Fibroblast of skin of back (primary cell): ENCODE measurements around the gene SGCD.
A peak's percentile ranks its signal among the peaks of the same experiment; 100 is the strongest.

Experiments
- DNase-seq: peaks from one replicate; pipeline ENCODE4 v3.0.0-alpha.2; 2013

SGCD gene

GRCh38 chr5:156515803-156516360 is 188.9 kb downstream of the SGCD start:
- DNase-seq = no peak

GRCh38 chr5:156522651-156523529 is 195.9 kb downstream of the SGCD start:
- DNase-seq = no peak

GRCh38 chr5:156523607-156524006 is 196.6 kb downstream of the SGCD start:
- DNase-seq = no peak

DNA sequence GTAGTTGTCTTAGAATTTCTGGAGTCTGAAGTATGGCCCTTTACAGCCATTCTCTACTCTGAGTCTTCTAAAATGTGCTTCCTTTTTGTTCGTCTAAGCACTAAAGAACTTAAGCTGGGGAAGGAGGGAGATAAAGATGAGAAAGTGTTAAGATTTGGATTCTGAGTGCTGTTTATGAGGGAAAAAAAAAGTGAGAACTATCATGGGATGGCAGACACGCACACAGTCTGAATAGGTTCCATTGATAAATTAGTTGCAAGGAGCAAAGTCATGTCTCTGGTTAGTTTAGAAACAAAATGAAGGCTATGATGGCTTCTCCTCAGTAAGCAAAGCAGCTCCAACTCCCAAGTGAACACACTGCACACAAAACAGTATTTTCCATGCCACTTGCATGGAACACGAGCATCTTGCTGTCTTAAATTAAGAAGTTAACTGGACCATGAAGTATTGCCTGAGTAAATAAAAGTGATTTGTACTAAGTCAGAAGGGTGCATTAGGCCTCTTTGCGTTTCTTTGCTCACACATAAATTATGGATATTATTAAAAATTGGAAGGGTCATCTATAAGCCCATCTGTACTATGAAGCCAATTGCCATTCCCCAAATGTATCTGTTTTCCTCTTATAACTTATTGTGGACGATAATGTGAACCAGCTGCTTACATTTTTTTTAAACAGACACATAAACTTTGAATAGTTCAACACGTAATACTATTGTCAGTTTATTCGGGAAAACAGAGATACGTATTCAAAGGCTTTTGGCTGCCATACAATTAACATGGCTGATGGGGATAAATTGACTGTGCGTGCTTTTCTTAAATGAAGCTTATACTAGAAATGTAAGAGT is 199.3 kb downstream of the SGCD start:
- no peak for DNase-seq

- DNase-seq = no peak
Measured at GRCh38 chr5:156527611-156528010, 200.6 kb downstream of the SGCD start.

DNA sequence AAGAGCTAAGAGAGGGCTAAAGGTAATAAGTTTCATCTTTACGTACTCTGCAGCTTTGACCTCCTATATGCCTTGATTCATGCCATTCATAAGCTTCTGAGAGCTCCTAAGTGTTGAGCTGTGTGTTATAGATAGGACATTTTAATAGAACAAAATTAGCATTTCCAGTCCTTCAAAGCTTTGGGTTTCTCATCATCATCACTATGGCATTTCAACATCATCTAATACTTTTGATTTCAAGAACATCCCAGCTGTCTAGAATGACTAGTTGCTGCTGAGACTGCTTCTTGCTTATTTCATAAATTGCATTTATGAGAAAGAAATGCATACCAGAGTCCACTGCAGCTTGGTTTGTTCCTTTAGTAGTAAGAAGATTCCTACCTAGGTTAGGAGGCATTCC is 201.7 kb downstream of the SGCD start:
- no peak for DNase-seq

GRCh38 chr5:156529892-156530291 is 202.9 kb downstream of the SGCD start:
- no peak for DNase-seq

DNA sequence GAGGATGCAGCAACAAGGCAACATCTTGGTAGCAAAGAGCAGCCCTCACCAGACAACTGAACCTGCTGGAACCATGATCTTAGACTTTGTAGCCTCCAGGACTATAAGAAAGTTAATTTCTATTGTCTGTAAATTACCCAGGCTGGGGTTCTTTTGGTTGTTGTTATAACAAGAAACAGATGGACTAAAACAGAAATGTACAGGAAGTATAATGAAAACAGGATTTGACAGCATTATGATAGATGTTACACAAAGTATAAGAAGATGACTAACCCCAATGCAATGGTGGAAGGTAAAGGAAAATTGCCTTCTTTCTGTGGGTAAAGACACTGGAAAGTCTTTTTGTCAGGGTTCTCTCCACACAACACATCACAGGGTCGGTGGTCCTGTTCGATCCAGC is 204.2 kb downstream of the SGCD start:
- DNase-seq = peak; percentile 67

DNA sequence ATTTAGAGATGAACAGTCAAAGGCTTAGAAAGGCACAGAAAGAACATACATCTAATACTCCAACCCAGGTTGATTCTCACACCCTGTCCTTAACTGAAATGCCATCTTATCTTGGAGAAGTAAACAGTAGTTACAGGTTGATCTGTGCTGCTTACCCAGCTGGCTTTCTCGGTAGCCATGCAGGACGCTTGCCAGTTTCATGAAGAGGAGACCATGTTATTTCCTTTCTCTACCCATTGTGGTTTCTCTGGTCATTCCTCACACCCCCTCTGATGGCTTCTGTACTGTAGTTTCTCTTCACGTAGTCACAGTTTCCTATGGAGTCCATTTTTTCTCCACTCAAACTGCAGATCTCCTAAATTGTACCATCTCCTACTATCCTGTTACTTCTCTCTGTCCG is 206.0 kb downstream of the SGCD start:
- no peak for DNase-seq

- no peak for DNase-seq
Measured at GRCh38 chr5:156534085-156534484, 207.1 kb downstream of the SGCD start.

- DNase-seq = peak; percentile 42
Measured at GRCh38 chr5:156534906-156535485, 208.0 kb downstream of the SGCD start.

DNA sequence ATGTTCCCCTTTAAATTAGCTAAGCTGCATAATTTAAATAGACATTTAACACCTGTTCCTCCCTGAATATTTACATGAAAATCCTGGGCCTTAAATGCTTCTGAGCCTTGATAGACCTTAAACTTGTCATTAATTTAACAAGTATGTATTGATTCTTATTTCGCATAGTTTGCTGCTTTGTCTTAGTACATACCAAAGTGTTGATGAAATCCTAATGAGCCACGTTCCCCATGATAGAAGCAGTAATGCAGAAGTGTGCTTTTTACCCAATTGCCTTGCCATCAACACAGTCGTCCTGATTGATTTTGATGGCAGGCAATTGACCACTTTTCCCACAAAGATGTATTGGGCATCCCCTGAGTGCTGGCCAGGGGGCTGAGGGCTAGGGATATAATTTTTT is 213.5 kb downstream of the SGCD start:
- peak; percentile 42 for DNase-seq

DNA sequence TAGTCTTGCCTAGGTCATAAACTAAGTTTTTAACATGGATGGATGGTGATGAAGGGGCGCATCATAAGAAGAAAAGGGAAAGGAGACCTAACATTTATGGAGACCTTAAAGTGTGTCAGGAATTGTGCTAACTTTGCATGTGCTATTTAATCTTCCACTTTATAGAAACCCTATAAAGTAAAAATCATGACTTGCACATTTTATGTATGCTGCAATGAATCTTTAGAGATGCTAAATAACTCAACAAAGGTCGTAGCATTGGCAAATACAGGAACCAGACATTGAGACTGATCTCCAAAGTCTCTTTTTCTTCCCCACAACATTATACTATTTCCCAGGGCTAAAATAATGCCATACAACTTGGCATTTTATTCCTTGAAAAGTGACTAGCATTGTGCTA is 214.6 kb downstream of the SGCD start:
- no peak for DNase-seq

- no peak for DNase-seq
Measured at GRCh38 chr5:156543348-156544145, 216.6 kb downstream of the SGCD start.

GRCh38 chr5:156552855-156553358 is 225.9 kb downstream of the SGCD start:
- DNase-seq = no peak

GRCh38 chr5:156556666-156557406 is 229.9 kb downstream of the SGCD start:
- no peak for DNase-seq

DNA sequence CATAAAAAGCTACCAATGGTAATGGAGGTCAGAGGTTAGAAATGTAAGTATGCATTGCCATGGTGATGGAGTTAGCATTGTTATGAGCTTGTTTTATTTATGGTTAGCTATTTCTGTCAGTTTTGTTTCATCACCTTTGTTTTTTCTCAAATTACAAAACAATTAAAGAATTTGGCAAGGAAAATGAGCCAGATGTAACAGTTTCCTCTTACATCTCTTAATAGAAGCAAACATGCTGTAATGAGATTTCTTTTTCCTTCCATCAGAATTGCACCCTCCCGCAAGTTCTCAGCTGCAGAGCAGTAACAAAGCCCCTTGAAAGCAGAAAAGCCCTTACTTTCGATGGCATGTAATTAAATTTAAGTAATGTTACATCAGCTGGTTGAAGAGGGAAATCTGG is 233.0 kb downstream of the SGCD start:
- no peak for DNase-seq

DNA sequence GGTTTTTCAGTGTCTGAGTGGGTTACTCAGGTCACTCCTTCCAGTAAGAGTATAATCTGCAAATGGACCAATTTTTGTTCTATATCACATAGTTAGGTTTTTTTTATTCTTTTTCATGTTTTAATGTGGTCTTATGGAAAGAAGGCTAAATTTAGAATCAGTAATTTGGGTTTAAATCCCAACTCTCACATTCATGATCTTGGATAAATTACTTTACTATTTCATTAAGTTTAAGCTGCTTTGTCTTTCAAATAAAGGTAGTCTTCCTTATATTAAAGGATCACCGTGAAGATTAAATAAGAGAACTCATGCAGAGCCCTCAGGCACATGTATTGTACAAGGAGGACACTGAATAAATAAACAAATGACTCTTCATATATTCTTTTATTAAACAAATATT is 234.7 kb downstream of the SGCD start:
- DNase-seq = no peak

DNA sequence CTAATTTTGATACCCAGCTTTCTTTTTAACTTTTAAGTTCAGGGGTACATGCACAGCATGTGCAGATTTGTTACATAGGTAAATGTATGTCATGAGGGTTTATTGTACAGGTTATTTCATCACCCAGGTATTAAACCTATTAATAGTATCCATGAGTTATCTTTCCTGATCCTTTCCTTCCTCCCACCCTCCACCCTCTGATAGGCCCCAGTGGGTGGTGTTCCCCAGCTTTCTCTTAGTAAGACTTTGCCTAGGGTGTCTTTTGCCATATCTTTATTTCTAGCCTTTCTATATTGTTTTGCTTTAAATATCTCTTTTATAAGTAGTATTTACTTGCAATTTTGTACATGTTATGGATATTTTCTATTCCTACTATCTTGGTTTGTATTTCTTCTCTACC is 243.7 kb downstream of the SGCD start:
- no peak for DNase-seq

GRCh38 chr5:156581725-156582124 is 254.8 kb downstream of the SGCD start:
- DNase-seq = no peak

GRCh38 chr5:156582193-156582598 is 255.2 kb downstream of the SGCD start:
- DNase-seq = no peak
